Measurements from ENCODE around the gene FRRS1L. TPM values are rescaled to one million over a fixed set of nuclear protein-coding genes. Genes with fewer than 3 reads are reported as not detected.
"Not testable (repeated sequence)": the region's sequence is repeated elsewhere in the genome, so short reads cannot be mapped to it uniquely, and the experiment has no call there.

FRRS1L gene
- total and polyA plus RNA-seq, 8 donors, result 0.47 to 7.2 (median 3.1) TPM; not detected in 1

DNA sequence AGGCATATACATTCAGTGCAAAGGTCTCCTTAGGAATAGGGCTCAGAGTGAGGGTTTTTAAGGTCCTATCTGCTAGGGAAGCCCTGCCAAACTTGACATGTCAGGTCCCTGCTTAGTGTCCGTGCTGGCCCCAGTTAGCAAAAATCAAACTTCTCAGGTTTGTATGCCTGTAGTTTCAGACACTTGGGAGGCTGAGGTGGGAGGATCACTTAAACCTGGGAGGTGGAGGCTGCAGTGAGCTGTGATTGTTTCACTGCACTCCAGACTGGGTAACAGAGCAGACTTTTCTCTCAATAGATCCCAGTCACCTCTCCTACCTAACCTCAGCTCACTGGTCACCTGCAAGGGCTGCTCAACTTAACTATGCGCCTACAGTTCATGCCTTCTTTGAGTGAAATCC, 28.6 kb downstream of the FRRS1L start:
- TF ChIP-seq, protein P1, sequence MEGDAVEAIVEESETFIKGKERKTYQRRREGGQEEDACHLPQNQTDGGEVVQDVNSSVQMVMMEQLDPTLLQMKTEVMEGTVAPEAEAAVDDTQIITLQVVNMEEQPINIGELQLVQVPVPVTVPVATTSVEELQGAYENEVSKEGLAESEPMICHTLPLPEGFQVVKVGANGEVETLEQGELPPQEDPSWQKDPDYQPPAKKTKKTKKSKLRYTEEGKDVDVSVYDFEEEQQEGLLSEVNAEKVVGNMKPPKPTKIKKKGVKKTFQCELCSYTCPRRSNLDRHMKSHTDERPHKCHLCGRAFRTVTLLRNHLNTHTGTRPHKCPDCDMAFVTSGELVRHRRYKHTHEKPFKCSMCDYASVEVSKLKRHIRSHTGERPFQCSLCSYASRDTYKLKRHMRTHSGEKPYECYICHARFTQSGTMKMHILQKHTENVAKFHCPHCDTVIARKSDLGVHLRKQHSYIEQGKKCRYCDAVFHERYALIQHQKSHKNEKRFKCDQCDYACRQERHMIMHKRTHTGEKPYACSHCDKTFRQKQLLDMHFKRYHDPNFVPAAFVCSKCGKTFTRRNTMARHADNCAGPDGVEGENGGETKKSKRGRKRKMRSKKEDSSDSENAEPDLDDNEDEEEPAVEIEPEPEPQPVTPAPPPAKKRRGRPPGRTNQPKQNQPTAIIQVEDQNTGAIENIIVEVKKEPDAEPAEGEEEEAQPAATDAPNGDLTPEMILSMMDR (IDR thresholded peaks at IDR 0.05), result no peak
- no peak overlapping the region for H3K4me3 ChIP-seq
- intact Hi-C loops (cut with DNase I), result no loop called here
- no peak overlapping the region for H3K27ac ChIP-seq
- no peak for ATAC-seq
- H3K27me3 ChIP-seq, result no peaks in the 10 kb centered on the region
- no peaks in the 10 kb centered on the region for H3K36me3 ChIP-seq
- H3K9me3 ChIP-seq, result no peaks in the 10 kb centered on the region
- H3K4me1 ChIP-seq, result no peaks in the 10 kb centered on the region
- DNase-seq, result no peak

GRCh38 chr9:109134167-109134578, 32.9 kb downstream of the FRRS1L start:
- ATAC-seq, result no peak
- H3K27ac ChIP-seq, result no peak overlapping the region
- no peaks in the 10 kb centered on the region for H3K36me3 ChIP-seq
- TF ChIP-seq, protein P1 (IDR thresholded peaks at IDR 0.05), result no peak
- H3K4me1 ChIP-seq, result no peaks in the 10 kb centered on the region
- no peak overlapping the region for H3K4me3 ChIP-seq
- H3K27me3 ChIP-seq, result no peaks in the 10 kb centered on the region
- DNase-seq, result no peak
- intact Hi-C loops (cut with DNase I), result no loop called here
- H3K9me3 ChIP-seq, result no peaks in the 10 kb centered on the region

DNA sequence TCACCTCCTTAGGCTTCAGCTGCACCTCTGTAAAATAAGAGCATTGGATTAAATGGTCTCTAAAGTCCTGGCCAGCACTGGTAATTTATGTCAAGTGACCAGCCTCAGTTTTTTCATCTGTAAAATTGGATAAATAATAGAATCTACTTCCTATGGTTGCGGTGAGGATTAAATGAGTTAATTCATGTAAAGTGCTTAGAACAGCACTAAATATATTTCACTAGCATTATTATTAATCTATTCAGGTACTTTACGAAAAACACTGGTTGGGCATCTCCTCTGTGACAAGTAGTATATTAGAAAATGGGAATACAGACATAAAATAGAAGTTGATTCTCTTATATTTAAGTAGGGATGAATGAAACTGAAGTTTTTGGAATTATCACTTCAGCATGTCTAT, 33.5 kb downstream of the FRRS1L start:
- DNase-seq, result no peak
- Histone ChIP-seq H3K9me3 (no peaks in the 10 kb centered on the region), H3K4me1 (no peaks in the 10 kb centered on the region), H3K36me3 (no peaks in the 10 kb centered on the region), H3K27ac (no peak overlapping the region), H3K4me3 (no peak overlapping the region), H3K27me3 (no peaks in the 10 kb centered on the region)
- TF ChIP-seq, protein P1 (IDR thresholded peaks at IDR 0.05), result no peak
- no peak for ATAC-seq
- intact Hi-C loops (cut with DNase I), result no loop called here

- Histone ChIP-seq H3K27me3 (no peaks in the 10 kb centered on the region), H3K4me1 (no peaks in the 10 kb centered on the region), H3K36me3 (no peaks in the 10 kb centered on the region), H3K9me3 (no peaks in the 10 kb centered on the region), H3K27ac (no peak overlapping the region), H3K4me3 (no peak overlapping the region)
- TF ChIP-seq, protein P1 (IDR thresholded peaks at IDR 0.05), result no peak
- DNase-seq, result no peak
- intact Hi-C loops (cut with DNase I), result no loop called here
- no peak for ATAC-seq
These were observed 34.5 kb downstream of the FRRS1L start for GRCh38 chr9:109132567-109133021.

DNA sequence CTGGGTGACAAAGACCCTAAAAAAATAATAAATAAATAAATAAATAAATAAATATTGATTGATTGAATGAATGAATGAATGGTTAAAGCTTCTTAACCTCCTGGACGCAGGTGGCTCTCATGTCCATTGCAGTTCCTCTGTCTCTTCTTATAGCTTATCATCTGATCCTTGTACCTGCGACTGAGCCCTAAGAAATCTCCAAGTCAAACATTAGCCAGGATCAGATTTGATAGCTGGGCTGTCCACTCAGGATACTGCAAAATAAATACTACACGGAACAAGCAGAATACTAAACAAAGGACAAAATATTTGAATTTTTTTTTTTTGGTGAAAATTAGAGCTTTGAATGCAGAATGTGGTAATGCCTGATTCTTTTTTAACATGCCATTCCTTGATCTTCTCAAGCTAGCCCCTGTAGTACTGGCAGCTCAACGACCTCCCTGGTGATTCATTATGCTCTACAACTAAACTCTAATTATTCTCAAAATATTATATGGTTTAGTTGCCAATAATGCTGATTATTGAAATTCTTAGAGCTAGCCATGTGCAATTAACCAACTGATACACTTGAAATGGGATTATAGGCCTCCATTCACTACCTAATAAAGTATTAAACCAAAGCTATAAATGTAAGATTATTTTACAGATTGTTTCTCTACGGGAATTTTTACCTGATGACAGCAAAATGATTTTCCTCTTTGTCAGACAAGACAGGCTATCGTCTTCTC, 37.4 kb downstream of the FRRS1L start:
- DNase-seq (no peak), ATAC-seq (no peak)
- H3K4me3 ChIP-seq, result no peak overlapping the region
- H3K36me3 ChIP-seq, result no peaks in the 10 kb centered on the region
- no peaks in the 10 kb centered on the region for H3K27me3 ChIP-seq
- intact Hi-C loops (cut with DNase I), result no loop called here
- H3K9me3 ChIP-seq, result no peaks in the 10 kb centered on the region
- TF ChIP-seq, protein P1 (IDR thresholded peaks at IDR 0.05), result no peak
- no peak overlapping the region for H3K27ac ChIP-seq
- no peaks in the 10 kb centered on the region for H3K4me1 ChIP-seq

- intact Hi-C loops (cut with DNase I); DNase-seq; H3K36me3 ChIP-seq; H3K27ac ChIP-seq; H3K4me3 ChIP-seq; H3K27me3 ChIP-seq; H3K4me1 ChIP-seq; ATAC-seq; H3K9me3 ChIP-seq: not testable (repeated sequence)
These were observed 40.4 kb downstream of the FRRS1L start for GRCh38 chr9:109126671-109127070.
